ENCODE measurements around the gene FAM118B. TPM values are rescaled to one million over a fixed set of nuclear protein-coding genes. Genes with fewer than 3 reads are reported as not detected.
"Not testable (repeated sequence)": the region's sequence is repeated elsewhere in the genome, so short reads cannot be mapped to it uniquely, and the experiment has no call there.

Gene FAM118B
- total RNA-seq, 1 donor from 2014 or later = 24.8 TPM

GRCh38 chr11:126307706-126308105 is 96.1 kb downstream of the FAM118B start:
- peak overlapping the region; percentile 34 for H3K4me3 Mint-ChIP-seq
- H3K27ac Mint-ChIP-seq = peak overlapping the region; percentile 6
- H3K27me3 Mint-ChIP-seq = no peaks in the 10 kb centered on the region
- H3K36me3 Mint-ChIP-seq = peaks cover 10% of the 10 kb centered on the region
- DNase-seq (ENCODE audit: extremely low spot score, unreplicated experiment) = no peak
- H3K9me3 Mint-ChIP-seq = no peaks in the 10 kb centered on the region
- TF ChIP-seq CTCF (conservative IDR thresholded peaks at IDR 0.05) = peak; percentile 70
- peaks cover 41% of the 10 kb centered on the region for H3K4me1 Mint-ChIP-seq (ENCODE audit: unreplicated experiment)

GRCh38 chr11:126308271-126308671 is 96.7 kb downstream of the FAM118B start:
- H3K36me3 Mint-ChIP-seq = peaks cover 8% of the 10 kb centered on the region
- no peak for TF ChIP-seq CTCF (conservative IDR thresholded peaks at IDR 0.05)
- no peak for DNase-seq (ENCODE audit: extremely low spot score, unreplicated experiment)
- no peaks in the 10 kb centered on the region for H3K9me3 Mint-ChIP-seq
- no peak overlapping the region for H3K4me3 Mint-ChIP-seq
- H3K27me3 Mint-ChIP-seq = no peaks in the 10 kb centered on the region
- H3K27ac Mint-ChIP-seq = no peak overlapping the region
- peaks cover 46% of the 10 kb centered on the region for H3K4me1 Mint-ChIP-seq (ENCODE audit: unreplicated experiment)

GRCh38 chr11:126308771-126309170 is 97.2 kb downstream of the FAM118B start:
- not testable (repeated sequence) for H3K27me3 Mint-ChIP-seq; H3K4me3 Mint-ChIP-seq; DNase-seq (ENCODE audit: extremely low spot score, unreplicated experiment); H3K9me3 Mint-ChIP-seq; H3K27ac Mint-ChIP-seq
- Mint-ChIP-seq H3K4me1 (ENCODE audit: unreplicated experiment) (peaks cover 50% of the 10 kb centered on the region), H3K36me3 (peaks cover 12% of the 10 kb centered on the region)

DNA sequence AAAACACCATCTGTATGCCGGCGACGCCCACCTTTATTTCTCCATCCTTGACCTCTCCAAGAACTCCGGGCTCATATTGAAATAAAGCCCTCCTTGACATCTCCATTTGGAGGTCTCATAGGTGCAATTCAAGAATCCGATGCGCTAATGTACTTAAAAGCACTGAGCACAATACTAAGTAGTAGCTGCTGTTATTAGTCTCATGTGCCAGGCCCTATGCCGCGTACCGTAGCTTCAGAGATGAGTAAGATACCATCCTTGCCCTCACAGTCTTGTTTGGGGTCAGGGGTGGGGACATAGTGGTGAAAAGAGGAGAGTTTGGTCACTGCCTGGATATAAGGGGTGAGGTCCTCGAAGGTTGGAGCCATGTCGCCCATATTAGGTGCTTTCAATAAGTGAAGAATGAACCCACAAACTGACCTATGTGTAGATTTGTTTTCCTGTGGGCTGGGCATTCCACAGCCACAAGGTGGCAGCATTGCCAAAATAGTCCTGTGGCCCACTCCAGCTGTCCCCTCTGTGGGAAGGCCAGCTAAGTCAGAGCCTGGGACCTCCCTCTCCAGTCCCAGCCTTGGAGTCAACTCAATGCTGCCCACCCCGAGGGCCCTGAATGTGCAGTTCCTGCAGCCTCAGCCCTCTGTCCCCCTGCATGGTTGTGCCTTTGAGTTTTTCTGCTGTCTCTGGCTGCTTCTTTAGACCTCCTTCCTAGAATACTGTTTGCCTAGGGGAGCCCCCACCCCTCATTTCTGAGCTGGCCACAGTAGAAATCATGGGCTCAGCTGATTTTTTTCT is 98.8 kb downstream of the FAM118B start:
- peak; percentile 81 for DNase-seq (ENCODE audit: extremely low spot score, unreplicated experiment)
- Mint-ChIP-seq H3K36me3 (peaks cover 18% of the 10 kb centered on the region), H3K9me3 (no peaks in the 10 kb centered on the region), H3K27ac (no peak overlapping the region), H3K4me3 (no peak overlapping the region), H3K4me1 (ENCODE audit: unreplicated experiment) (peaks cover 40% of the 10 kb centered on the region), H3K27me3 (no peaks in the 10 kb centered on the region)
- peak; percentile 92 for TF ChIP-seq CTCF (conservative IDR thresholded peaks at IDR 0.05)

DNA sequence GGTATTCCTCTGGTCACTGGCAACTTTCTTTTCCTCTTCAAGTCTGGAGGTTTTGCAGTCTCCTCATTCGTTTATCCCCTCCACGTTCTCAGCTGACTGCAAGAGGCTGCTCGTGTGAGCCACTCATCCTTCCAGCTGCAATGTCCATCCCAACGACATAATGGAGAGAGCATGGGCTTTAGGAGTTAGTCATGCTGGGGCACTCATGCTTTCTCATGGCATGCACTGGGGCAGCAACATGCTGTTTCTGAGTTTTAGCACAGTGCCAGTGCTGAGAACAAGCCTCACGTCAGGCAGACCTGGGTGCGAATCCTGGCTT is 99.4 kb downstream of the FAM118B start:
- H3K27me3 Mint-ChIP-seq = no peaks in the 10 kb centered on the region
- no peak for DNase-seq (ENCODE audit: extremely low spot score, unreplicated experiment)
- no peak overlapping the region for H3K4me3 Mint-ChIP-seq
- peaks cover 19% of the 10 kb centered on the region for H3K36me3 Mint-ChIP-seq
- H3K9me3 Mint-ChIP-seq = peaks cover 1% of the 10 kb centered on the region
- no peak for TF ChIP-seq CTCF (conservative IDR thresholded peaks at IDR 0.05)
- peaks cover 37% of the 10 kb centered on the region for H3K4me1 Mint-ChIP-seq (ENCODE audit: unreplicated experiment)
- H3K27ac Mint-ChIP-seq = no peak overlapping the region

GRCh38 chr11:126311401-126312291 is 100.1 kb downstream of the FAM118B start:
- H3K4me1 Mint-ChIP-seq (ENCODE audit: unreplicated experiment) = peaks cover 40% of the 10 kb centered on the region
- TF ChIP-seq CTCF (conservative IDR thresholded peaks at IDR 0.05) = no peak
- DNase-seq (ENCODE audit: extremely low spot score, unreplicated experiment) = no peak
- H3K4me3 Mint-ChIP-seq = no peak overlapping the region
- H3K9me3 Mint-ChIP-seq = peaks cover 7% of the 10 kb centered on the region
- no peaks in the 10 kb centered on the region for H3K27me3 Mint-ChIP-seq
- H3K27ac Mint-ChIP-seq = no peak overlapping the region
- peaks cover 24% of the 10 kb centered on the region for H3K36me3 Mint-ChIP-seq

Data from type B pancreatic cell (in vitro differentiated cells).